Posterior vena cava (tissue), 2 donors: ENCODE data around the gene ATP6V0E2. TPM values are rescaled to one million over a fixed set of nuclear protein-coding genes. Genes with fewer than 3 reads are reported as not detected.

Experiments used
- DNase-seq: peaks from one replicate; pipeline ENCODE4 v3.0.0-alpha.2; 2020; ENCODE audit warnings: low spot score
- intact Hi-C, 2 donors: fragments of 100-400 bp; cut with DNase I; formaldehyde crosslinking; loops; one replicate each; pipeline versions ENCODE4 v1.14.1 to v1.14.2; 2022 to 2023
- total RNA-seq, 2 donors: library from RNA; stranded (reverse); fragmentation: NEBNext Ultra II Directional; extraction: Animal tissue kit (Norgen Biotek cat#: 25700); gene quantifications; one replicate each; pipeline ENCODE4 v1.2.1, GENCODE V29; 2021
- donor health status: DM: yes; HTN: yes; CAD: no.
- donor health status: DM: yes; HTN: yes; CAD: no.

Gene ATP6V0E2
- total RNA-seq, 2 donors from 2014 or later = 13.0 to 13.2 TPM

- DNase-seq = no peak
- intact Hi-C loops = no loop called here
Measured at GRCh38 chr7:149837564-149838223, 36.1 kb upstream of the ATP6V0E2 start.

GRCh38 chr7:149838224-149838991 is 35.4 kb upstream of the ATP6V0E2 start, which contains the start of gene ZNF862:
Gene ZNF862, plus strand, starts transcription at chr7:149838375. Its CDS starts 237 bp downstream, at chr7:149838612.
- peak; percentile 99 for DNase-seq
- intact Hi-C loops = no loop called here

DNA sequence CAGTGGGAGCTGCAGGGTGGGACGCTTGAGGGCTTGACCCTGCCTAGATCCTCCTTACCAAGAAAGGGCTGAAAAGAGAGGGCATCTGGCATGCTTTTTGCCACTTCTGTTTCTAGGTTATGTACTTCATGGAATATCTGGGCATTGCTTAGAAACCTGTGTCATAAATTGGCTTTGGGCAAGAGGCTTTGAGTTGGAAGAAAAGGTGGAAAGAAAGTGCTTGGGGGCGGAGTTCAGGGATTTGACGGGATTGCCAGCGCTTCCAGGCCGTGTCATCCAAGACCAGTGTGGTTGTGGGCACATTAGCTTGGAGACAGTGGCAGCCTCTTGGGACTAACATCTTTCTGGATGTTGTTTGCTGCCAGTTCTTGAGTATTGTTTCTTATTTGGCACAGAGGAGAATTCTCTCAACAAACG is 34.8 kb upstream of the ATP6V0E2 start:
- no peak for DNase-seq

GRCh38 chr7:149839933-149840332 is 33.8 kb upstream of the ATP6V0E2 start:
- intact Hi-C loops = no loop called here
- DNase-seq = no peak

More for the DNA sequence above, 34.8 kb upstream of the ATP6V0E2 start:
- intact Hi-C loops = no loop called here

GRCh38 chr7:149843566-149843965 is 30.2 kb upstream of the ATP6V0E2 start:
- intact Hi-C loops = no loop called here
- peak; percentile 40 for DNase-seq

GRCh38 chr7:149844445-149844844 is 29.3 kb upstream of the ATP6V0E2 start:
- intact Hi-C loops = no loop called here
- peak; percentile 45 for DNase-seq

DNA sequence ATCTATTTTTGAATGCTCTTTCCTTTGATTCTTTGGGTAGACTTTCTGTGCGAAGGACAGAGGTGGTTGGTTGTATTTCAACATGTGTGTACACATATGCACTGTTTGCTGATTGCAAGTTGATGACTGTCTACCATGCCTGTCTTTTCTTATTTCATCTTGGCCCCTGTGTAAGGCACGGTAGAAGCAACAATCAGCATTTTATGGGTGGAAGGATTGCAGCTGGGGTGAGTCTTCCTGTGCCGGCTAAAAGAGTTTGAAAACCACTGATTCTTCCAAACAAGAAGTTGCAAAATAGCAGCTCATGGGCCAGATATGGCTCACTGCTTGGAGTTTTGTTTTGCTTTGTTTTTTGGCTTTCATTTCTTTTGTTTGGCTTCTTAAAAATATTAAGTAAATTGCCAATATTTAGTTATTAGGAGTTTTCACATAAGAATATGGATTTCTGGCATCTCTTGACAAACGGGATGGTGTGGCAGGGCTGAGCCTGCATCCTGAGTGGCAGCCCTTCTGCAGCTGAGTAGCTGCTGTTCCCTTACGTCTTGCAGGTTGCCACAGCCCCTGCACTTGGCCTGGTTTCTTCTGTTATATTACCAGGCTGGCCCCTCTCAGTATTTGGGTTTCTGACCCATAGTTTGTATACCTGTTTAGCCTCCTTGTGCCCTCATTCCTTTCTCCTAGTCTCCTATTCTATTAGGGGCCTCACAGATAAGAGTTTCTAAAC is 28.4 kb upstream of the ATP6V0E2 start:
- peak; percentile 52 for DNase-seq
- intact Hi-C loops = no loop called here

- DNase-seq = peak; percentile 51
- intact Hi-C loops = no loop called here
Measured at GRCh38 chr7:149846021-149846420, 27.7 kb upstream of the ATP6V0E2 start.

DNA sequence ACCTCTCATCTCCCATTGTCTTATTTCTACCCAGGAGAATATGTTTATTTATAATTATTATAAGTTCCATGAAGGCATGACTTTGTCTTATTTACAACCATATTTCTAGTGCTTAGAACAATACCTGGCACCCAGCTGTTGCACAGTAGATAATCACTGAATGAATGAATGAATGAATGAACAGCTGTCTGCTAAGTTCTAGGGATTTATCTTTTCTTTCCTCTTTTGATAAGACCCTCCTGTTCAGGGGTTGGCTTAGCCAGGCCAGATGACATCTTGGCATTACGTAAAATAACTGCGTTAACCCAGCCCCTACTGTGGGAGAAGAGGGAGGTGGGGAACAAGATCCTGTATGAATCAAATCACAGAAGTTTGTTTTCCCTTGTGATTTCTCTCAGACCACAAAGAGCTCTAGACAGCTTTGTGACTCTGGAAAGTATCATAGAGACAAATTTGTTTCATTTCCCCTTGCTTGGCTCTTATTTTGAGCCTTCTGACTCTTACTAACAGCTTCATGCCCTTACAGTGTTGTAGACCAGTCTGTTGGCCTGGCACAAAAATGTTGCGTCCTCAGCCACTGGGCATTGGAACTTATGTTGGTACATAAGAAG is 27.2 kb upstream of the ATP6V0E2 start:
- no peak for DNase-seq
- intact Hi-C loops = no loop called here

GRCh38 chr7:149849174-149849573 is 24.6 kb upstream of the ATP6V0E2 start:
- intact Hi-C loops = no loop called here
- DNase-seq = no peak

- intact Hi-C loops = no loop called here
Measured at GRCh38 chr7:149850007-149850594, 23.7 kb upstream of the ATP6V0E2 start.

DNA sequence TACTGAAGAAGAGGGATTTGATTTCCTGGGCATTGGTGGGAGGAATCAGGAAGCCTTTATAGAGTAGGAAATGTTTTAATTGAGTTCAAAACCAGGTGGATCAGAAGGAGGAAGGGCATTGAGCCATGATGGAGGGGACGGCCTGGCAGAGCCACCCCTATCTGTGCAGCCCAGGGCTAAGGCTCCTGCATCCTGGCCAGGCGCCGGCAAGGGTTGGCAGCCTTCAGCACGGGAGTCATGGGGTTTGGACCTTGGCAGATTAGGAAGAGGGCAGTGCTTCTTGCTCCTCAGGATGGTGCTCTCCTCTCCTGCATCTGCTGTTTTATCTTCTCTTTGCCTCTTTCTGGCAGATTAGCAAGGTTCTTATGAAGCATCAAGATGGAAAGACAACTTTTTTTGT is 23.1 kb upstream of the ATP6V0E2 start:
- intact Hi-C loops = no loop called here

More at GRCh38 chr7:149850007-149850594, 23.7 kb upstream of the ATP6V0E2 start:
- DNase-seq = peak; percentile 64

DNA sequence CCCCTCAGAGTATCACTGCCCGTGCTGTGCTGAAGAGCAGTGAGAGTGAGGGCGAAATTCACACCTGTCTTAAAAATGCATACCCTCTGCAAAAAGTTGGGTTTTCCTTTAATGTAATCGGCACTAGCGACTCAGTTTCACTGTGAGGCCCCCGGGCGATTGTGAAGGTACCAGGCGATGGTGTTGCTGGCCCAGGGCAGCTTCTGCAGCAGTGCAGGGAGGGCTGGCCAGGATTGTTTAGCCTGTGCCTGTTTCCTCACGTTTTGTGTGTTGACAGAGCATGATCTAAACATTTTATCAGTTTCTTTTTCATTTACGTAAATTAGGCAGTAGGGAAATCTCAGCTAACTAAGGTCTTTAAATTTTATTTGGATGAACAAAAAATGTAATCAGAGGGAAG is 22.3 kb upstream of the ATP6V0E2 start:
- intact Hi-C loops = no loop called here
- DNase-seq = peak; percentile 54

More for the DNA sequence above, 23.1 kb upstream of the ATP6V0E2 start:
- peak; percentile 66 for DNase-seq

DNA sequence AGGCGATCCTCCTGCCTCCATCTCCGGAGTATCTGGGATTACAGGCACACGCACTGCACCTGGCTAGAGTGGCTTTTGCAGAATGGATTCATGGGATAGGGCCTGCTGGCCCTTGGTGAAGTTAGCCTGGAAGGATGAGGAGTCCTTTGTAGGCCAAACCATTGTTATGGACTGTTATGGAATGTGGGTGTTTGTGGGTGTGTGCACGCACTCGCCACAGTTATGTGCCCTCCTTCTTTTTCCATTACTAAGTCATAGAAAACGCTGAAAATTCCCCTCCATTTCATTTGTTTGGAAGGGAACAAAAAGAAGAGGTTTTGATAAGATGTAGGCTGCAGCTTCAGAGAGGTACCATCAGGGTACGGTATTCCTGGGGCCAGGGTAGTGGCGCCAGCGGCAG is 20.6 kb upstream of the ATP6V0E2 start:
- intact Hi-C loops = no loop called here
- DNase-seq = no peak

DNA sequence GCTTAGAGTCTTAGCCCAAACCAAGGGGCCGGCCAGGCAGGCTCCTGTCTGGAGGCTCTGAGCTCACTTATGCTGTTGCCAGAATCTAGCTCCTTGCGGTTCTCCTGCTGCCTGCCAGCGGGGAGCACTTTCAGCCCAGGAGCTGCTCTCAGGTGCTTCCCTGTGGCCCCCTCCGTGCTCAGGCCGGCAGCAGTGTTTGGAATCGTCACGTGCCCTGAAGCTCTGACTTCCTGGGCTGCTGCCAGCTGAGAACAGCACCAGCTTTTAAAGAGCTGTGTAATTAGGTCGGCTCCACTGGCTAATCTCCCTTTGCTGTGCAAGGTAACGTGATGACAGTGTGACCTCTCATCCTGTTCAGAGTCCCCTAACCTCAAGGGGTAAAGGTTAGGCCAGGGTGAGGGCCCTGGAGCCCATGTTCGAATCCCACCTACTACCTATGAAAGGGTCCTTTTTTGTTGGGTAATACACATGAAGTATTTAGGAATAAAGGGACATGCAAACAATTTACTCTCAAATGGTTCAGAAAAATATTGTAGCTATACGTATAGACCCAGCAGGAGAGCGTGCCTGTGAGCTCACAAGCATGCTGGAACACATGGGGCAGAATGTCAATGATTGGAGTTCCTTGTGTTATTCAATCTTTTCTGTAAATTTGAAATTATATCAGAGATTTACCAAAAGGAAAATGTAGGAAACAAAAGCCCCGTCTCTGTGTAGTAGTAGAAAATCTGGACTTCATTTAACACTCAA is 19.0 kb upstream of the ATP6V0E2 start:
- DNase-seq = no peak
- intact Hi-C loops = no loop called here

GRCh38 chr7:149855361-149856305 is 18.1 kb upstream of the ATP6V0E2 start:
- DNase-seq = peak; percentile 72

GRCh38 chr7:149856583-149856982 is 17.2 kb upstream of the ATP6V0E2 start:
- intact Hi-C loops = no loop called here
- no peak for DNase-seq

More at GRCh38 chr7:149855361-149856305, 18.1 kb upstream of the ATP6V0E2 start:
- intact Hi-C loops = no loop called here
